Right lung (tissue), 5 donors: ENCODE data around the gene PRR9. TPM values are rescaled to one million over a fixed set of nuclear protein-coding genes. Genes with fewer than 3 reads are reported as not detected.
A peak's percentile ranks its signal among the peaks of the same experiment; 100 is the strongest.
"Not testable (repeated sequence)": the region's sequence is repeated elsewhere in the genome, so short reads cannot be mapped to it uniquely, and the experiment has no call there.

Experiments
- DNase-seq, 2 donors: peaks; one replicate each; pipeline ENCODE4 v3.0.0-alpha.2; 2013
- polyA plus RNA-seq, 5 donors: library from polyadenylated mRNA; unstranded; fragments of 120-200 nt; gene quantifications; one replicate each; pipeline versions ENCODE4 v1.2.1 to v1.2.3, GENCODE V29; 2013; ENCODE audit warnings: inconsistent platforms in 1 of 5, low replicate concordance in 1 of 5; ENCODE audit not compliant: insufficient read length in 5 of 5, insufficient read depth in 1 of 5

Gene PRR9
- polyA plus RNA-seq, 5 donors, result not detected

DNA sequence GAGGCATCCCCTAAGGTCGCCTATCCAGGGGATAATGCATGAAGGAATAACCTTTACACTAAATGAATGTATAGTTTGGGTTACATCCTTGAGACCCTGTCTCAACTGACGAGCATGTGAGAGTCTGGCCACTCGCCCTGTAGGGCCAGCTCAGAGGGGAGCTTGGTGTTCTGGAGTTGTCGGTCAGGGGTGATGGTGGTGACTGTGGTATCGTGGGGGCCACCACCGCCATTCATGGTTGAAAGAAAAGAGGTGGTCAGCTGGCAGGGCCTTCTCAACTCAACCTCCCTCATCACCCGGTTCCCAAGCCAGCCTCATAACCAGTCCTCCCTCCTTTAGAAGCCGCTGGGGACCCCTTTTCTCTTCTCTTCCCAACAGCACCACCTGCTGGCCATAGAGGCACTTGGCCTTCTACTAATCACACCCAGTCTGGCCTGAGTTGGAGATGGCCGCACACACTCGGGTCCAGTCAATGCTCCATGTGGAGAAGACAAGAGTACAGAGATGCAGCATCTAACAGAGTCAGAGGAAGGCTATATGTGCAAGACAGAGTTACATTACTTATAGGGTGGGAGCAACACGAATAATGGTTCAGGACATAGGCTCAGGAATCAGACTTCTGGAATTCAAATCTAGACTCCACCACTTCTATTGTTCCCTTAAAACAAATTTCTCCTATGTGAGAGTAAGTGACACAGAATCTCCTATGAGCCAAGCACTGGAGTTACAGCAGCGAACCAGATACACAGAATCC lies 11.9 kb downstream of the PRR9 start:
- DNase-seq, result not testable (repeated sequence)

DNA sequence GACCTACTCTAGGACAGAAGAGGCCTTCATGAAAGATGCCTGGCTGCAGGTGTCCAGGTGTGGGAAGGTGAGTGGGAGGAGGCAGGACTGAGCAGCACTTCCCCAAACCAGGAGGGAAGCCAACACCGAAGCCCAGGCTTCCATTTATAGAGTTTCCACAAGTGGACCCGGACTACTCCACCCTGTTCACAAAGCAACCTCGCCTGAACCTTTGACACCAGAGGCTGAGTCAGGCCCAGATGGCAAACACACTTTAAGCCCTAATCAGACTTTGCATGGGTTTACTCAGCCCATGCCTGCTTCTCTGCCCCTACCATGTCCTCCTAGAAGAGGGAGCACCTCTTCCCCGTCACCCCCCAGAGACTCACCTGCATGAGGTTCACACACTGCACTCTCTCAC lies 14.0 kb downstream of the PRR9 start:
- no peak for DNase-seq

- no peak for DNase-seq
These were observed 14.4 kb downstream of the PRR9 start for GRCh38 chr1:153231785-153232184.

GRCh38 chr1:153232553-153232952 lies 15.2 kb downstream of the PRR9 start:
- DNase-seq, result no peak

- no peak for DNase-seq
These were observed 16.1 kb downstream of the PRR9 start for GRCh38 chr1:153233448-153233847.

GRCh38 chr1:153238527-153238926 lies 21.1 kb downstream of the PRR9 start:
- no peak for DNase-seq

DNA sequence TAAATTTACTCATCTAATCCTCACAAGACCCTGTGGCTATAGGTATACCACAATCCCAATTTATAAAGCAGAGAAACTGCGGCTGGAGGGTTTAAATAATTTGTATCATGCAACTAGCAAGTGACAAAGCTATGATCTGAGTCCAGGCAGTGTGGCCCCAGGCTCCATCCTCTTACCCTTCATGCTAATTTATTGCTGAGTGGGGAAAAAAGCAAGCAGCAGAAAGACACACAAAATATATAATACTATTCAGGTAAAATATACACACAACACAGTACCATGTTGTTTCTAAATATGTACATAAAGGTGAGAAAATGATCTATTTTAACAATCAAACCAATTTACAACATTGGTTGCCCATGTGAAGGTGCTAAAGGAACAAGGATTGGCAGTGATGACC lies 24.8 kb downstream of the PRR9 start:
- DNase-seq, result no peak

DNA sequence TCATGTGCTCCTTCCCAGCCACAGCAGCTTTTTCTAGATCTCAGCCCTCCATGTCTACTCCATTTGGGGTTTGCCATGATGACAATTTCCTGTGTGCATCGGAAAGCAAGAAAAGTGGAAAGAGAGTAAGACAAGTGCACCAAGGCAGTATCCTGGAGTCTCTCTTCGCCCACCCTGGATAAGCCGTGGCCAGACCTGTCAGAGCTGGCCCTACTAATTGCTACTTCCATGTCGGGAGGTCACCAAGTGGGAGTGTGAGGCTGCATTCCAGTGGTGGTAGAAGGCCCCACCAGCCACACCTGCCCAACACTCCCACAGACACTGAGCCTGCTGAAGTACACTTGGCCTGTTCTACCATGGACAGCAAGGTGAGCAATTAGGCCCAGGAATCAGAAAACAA lies 28.1 kb downstream of the PRR9 start:
- no peak for DNase-seq

GRCh38 chr1:153246018-153246417 lies 28.6 kb downstream of the PRR9 start:
- DNase-seq, result no peak

GRCh38 chr1:153246825-153247224 lies 29.4 kb downstream of the PRR9 start:
- no peak for DNase-seq

- DNase-seq, result no peak
These were observed 30.9 kb downstream of the PRR9 start for GRCh38 chr1:153248176-153248879.

DNA sequence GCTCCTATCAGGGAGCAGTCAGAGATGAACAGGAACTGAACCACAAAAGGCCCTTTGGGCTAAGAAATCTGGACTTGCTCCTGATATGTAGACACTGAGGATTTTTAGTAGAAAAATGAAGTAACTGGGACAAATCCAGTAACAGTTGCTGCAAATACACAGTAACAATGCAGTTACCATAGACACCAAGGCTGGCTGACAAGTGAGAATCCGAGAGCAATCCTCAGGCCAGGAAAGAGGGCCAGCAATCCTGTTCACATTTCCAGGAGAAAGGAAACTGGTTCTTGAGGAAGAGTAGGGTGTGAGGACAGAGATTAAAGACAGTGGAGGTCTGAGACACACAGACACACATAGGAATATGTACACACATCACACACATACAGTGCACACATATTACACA lies 32.8 kb downstream of the PRR9 start:
- DNase-seq, result no peak

DNA sequence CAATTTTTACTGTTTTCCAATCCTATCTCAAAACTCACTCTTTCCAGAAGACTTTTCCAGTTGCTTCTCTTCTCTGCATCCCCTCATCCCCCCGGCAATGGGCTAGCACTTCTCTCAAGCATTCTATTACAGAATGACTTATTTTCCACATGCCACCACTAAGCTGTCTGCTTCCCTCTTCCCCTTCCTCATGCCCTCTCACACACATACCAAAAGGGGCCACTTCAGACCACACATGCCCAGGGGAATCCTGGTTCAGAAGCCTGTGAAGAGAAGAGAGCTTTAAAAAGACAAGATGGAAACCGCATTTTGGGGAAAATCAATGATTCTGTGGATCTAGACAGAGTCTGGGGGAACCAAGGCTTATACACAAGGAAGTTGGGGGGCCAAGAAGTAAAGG lies 33.7 kb downstream of the PRR9 start:
- DNase-seq, result no peak

GRCh38 chr1:153251562-153251961 lies 34.2 kb downstream of the PRR9 start:
- no peak for DNase-seq

- no peak for DNase-seq
These were observed 34.6 kb downstream of the PRR9 start for GRCh38 chr1:153251988-153252387.

GRCh38 chr1:153253076-153253475 lies 35.7 kb downstream of the PRR9 start:
- DNase-seq, result no peak

GRCh38 chr1:153253693-153254092 lies 36.3 kb downstream of the PRR9 start:
- no peak for DNase-seq

GRCh38 chr1:153259387-153259786 lies 42.0 kb downstream of the PRR9 start, which contains the start of gene LORICRIN:
Gene LORICRIN (plus strand): TSS chr1:153259687. CDS start chr1:153260950, 1,263 bp downstream.
- DNase-seq, result no peak

GRCh38 chr1:153260585-153261280 lies 43.3 kb downstream of the PRR9 start:
- no peak for DNase-seq

- peak in 1 of 2 donors; percentile 10 for DNase-seq
These were observed 44.1 kb downstream of the PRR9 start for GRCh38 chr1:153261281-153262069.

DNA sequence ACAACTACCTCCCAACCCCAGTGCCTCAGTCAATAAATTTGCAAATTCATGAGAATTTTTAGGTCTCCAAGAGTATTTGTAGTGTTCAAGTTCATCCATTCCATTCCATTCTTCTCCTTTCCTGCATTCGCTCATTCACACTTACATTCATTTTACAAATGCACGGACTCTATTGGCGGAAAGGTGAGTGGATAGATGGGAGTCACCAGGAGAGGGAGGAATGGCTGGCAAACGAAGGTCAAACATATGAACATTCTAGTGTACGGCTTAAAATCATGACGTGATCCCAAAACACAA lies 44.6 kb downstream of the PRR9 start:
- no peak for DNase-seq
